Neural cell (in vitro differentiated cells): ENCODE results near the gene SIPA1. TPM values are rescaled to one million over a fixed set of nuclear protein-coding genes. Genes with fewer than 3 reads are reported as not detected.

ENCODE experiments used
- H2AFZ ChIP-seq: fragments of 200-600, 300-800 bp; sonication (generic), shearing (Covaris generic); 2 replicates; pipeline ENCODE4 v1.6.0; 2014; ENCODE audit warnings: low read depth, mild to moderate bottlenecking, antibody characterized with exemption, low read length, moderate library complexity
- H3F3A ChIP-seq: fragments of 200-600 bp; shearing (Covaris generic); 2 replicates; pipeline ENCODE4 v1.6.1; 2016; ENCODE audit warnings: mild to moderate bottlenecking, moderate library complexity, mixed read lengths, antibody characterized with exemption, low read length; ENCODE audit not compliant: insufficient read depth, poor library complexity, severe bottlenecking
- H3K27ac ChIP-seq: fragments of 200-600, 300-800 bp; sonication (generic), shearing (Covaris generic); 2 replicates; pipeline ENCODE4 v1.5.1; 2014; ENCODE audit warnings: mild to moderate bottlenecking, low read length, moderate library complexity
- H3K27me3 ChIP-seq: fragments of 300-800, 200-600 bp; sonication (generic), shearing (Covaris generic); 2 replicates; pipeline ENCODE4 v1.6.0; 2014; ENCODE audit warnings: mild to moderate bottlenecking, low read depth, low read length, moderate library complexity; ENCODE audit not compliant: insufficient read depth
- H3K36me3 ChIP-seq: fragments of 300-800, 200-600 bp; sonication (generic), shearing (Covaris generic); 2 replicates; pipeline ENCODE4 v1.5.1; 2014; ENCODE audit warnings: mild to moderate bottlenecking, antibody characterized with exemption, low read length, moderate library complexity; ENCODE audit not compliant: insufficient read depth
- H3K4me2 ChIP-seq: fragments of 300-800, 200-600 bp; sonication (generic), shearing (Covaris generic); 2 replicates; pipeline ENCODE4 v1.6.0; 2014; ENCODE audit warnings: mild to moderate bottlenecking, low read length
- H3K4me3 ChIP-seq: fragments of 300-800, 200-600 bp; sonication (generic), shearing (Covaris generic); 2 replicates; pipeline ENCODE4 v1.5.1; 2014; ENCODE audit warnings: mild to moderate bottlenecking, low read length, moderate library complexity
- H3K79me2 ChIP-seq: fragments of 200-600 bp; shearing (Covaris generic); replicated peaks from 2 replicates; pipeline ENCODE4 v1.6.0; 2014; ENCODE audit warnings: mild to moderate bottlenecking, low read length, moderate library complexity; ENCODE audit not compliant: insufficient read depth
- H3K9ac ChIP-seq: fragments of 300-800, 200-600 bp; sonication (generic), shearing (Covaris generic); 2 replicates; pipeline ENCODE4 v1.6.1; 2016; ENCODE audit warnings: mild to moderate bottlenecking, low read length, mixed read lengths
- H3K9me2 ChIP-seq: fragments of 200-600 bp; shearing (Covaris generic); 2 replicates; pipeline ENCODE4 v1.6.1; 2016; ENCODE audit warnings: mild to moderate bottlenecking, low read length, mixed read lengths; ENCODE audit not compliant: insufficient read depth
- H3K9me3 ChIP-seq: fragments of 200-600, 300-800 bp; sonication (generic), shearing (Covaris generic); 2 replicates; pipeline ENCODE4 v1.6.1; 2016; ENCODE audit warnings: mild to moderate bottlenecking, mixed run types, low read length, moderate library complexity, mixed read lengths
- H4K20me1 ChIP-seq: fragments of 200-600 bp; shearing (Covaris generic); 2 replicates; pipeline ENCODE4 v1.6.1; 2016; ENCODE audit warnings: mild to moderate bottlenecking, mixed run types; ENCODE audit not compliant: insufficient read depth
- CTCF ChIP-seq: fragments of 450-650 bp; IDR thresholded peaks from 2 replicates; pipeline ENCODE4 v1.5.1; 2014; ENCODE audit warnings: antibody characterized with exemption, mild to moderate bottlenecking, moderate library complexity; ENCODE audit not compliant: poor library complexity, severe bottlenecking
- EP300 ChIP-seq: fragments of 450-650 bp; conservative IDR thresholded peaks from 2 replicates; pipeline ENCODE4 v1.6.1; 2014; ENCODE audit warnings: antibody characterized with exemption, mild to moderate bottlenecking, moderate library complexity; ENCODE audit not compliant: poor library complexity, severe bottlenecking
- EZH2 ChIP-seq: fragments of 200-600, 300-800 bp; shearing (Covaris generic), sonication (generic); IDR thresholded peaks from 2 replicates; pipeline ENCODE4 v1.6.1; 2014; ENCODE audit warnings: antibody characterized with exemption, low read length, borderline replicate concordance, mild to moderate bottlenecking; ENCODE audit not compliant: insufficient read depth, poor library complexity, severe bottlenecking
- MXI1 ChIP-seq: fragments of 450-650 bp; conservative IDR thresholded peaks from 2 replicates; pipeline ENCODE4 v1.6.1; 2014; ENCODE audit warnings: antibody characterized with exemption, mild to moderate bottlenecking; ENCODE audit not compliant: poor library complexity, severe bottlenecking
- POLR2AphosphoS5 ChIP-seq: IDR thresholded peaks from 2 replicates; pipeline ENCODE4 v1.6.1; 2012
- RAD21 ChIP-seq: fragments of 450-650 bp; conservative IDR thresholded peaks from 2 replicates; pipeline ENCODE4 v1.6.1; 2014; ENCODE audit warnings: antibody characterized with exemption, mild to moderate bottlenecking, moderate library complexity
- REST ChIP-seq: IDR thresholded peaks from 2 replicates; pipeline ENCODE4 v1.6.1; 2012; ENCODE audit warnings: borderline replicate concordance
- SMC3 ChIP-seq: fragments of 450-650 bp; conservative IDR thresholded peaks from 2 replicates; pipeline ENCODE4 v1.6.1; 2014; ENCODE audit warnings: antibody characterized with exemption, mild to moderate bottlenecking, moderate library complexity; ENCODE audit not compliant: poor library complexity
- TAF1 ChIP-seq: IDR thresholded peaks from 2 replicates; pipeline ENCODE4 v1.6.1; 2012; ENCODE audit warnings: low read depth
- polyA plus RNA-seq: library from polyadenylated mRNA; depleted of rRNA; stranded (reverse); fragments of >200 nt; gene quantifications from 2 replicates; pipeline ENCODE4 v1.2.3, GENCODE V29; 2014

SIPA1 gene
- polyA plus RNA-seq, 1 donor from 2014 or later = 6.5 TPM

- Histone ChIP-seq H3K9ac (no peak overlapping the region), H2AFZ (no peak overlapping the region)
These were observed 17.9 kb downstream of the SIPA1 start for GRCh38 chr11:65655570-65656332.

GRCh38 chr11:65657426-65657825 is 19.5 kb downstream of the SIPA1 start:
- Histone ChIP-seq H3K9ac (no peak overlapping the region), H3K9me2 (no peaks in the 10 kb centered on the region), H3K36me3 (peaks cover 4% of the 10 kb centered on the region)

More at GRCh38 chr11:65655570-65656332, 17.9 kb downstream of the SIPA1 start:
- H3K79me2 ChIP-seq = no peaks in the 10 kb centered on the region
- no peak overlapping the region for H3K4me2 ChIP-seq
- no peak overlapping the region for H3K4me3 ChIP-seq
- no peak for TF ChIP-seq TAF1
- TF ChIP-seq POLR2AphosphoS5 = no peak
- TF ChIP-seq CTCF = no peak
- no peak for TF ChIP-seq SMC3
- TF ChIP-seq REST = no peak
- no peak for TF ChIP-seq EP300
- no peak for TF ChIP-seq RAD21
- TF ChIP-seq MXI1 = no peak
- TF ChIP-seq EZH2 = no peak
- H3K9me2 ChIP-seq = no peaks in the 10 kb centered on the region
- peaks cover 8% of the 10 kb centered on the region for H3F3A ChIP-seq
- no peaks in the 10 kb centered on the region for H4K20me1 ChIP-seq
- no peak overlapping the region for H3K27ac ChIP-seq
- no peaks in the 10 kb centered on the region for H3K27me3 ChIP-seq
- H3K36me3 ChIP-seq = peaks cover 4% of the 10 kb centered on the region
- no peaks in the 10 kb centered on the region for H3K9me3 ChIP-seq

More at GRCh38 chr11:65657426-65657825, 19.5 kb downstream of the SIPA1 start:
- H3K79me2 ChIP-seq = peaks cover 9% of the 10 kb centered on the region
- no peak for TF ChIP-seq REST
- TF ChIP-seq TAF1 = no peak
- no peak for TF ChIP-seq EZH2
- TF ChIP-seq MXI1 = no peak
- TF ChIP-seq POLR2AphosphoS5 = no peak
- no peak for TF ChIP-seq SMC3
- TF ChIP-seq RAD21 = no peak
- no peak overlapping the region for H2AFZ ChIP-seq
- peaks cover 8% of the 10 kb centered on the region for H3F3A ChIP-seq
- H3K9me3 ChIP-seq = no peaks in the 10 kb centered on the region
- H3K4me3 ChIP-seq = no peak overlapping the region
- no peaks in the 10 kb centered on the region for H4K20me1 ChIP-seq
- no peak overlapping the region for H3K4me2 ChIP-seq
- no peak overlapping the region for H3K27ac ChIP-seq
- H3K27me3 ChIP-seq = no peaks in the 10 kb centered on the region
